ENCODE results near the gene C17orf100. TPM values are rescaled to one million over a fixed set of nuclear protein-coding genes. Genes with fewer than 3 reads are reported as not detected.
A peak's percentile ranks its signal among the peaks of the same experiment; 100 is the strongest.

Gene C17orf100
- total and polyA plus RNA-seq, 2 of the 13 experiments (the other 11 are each of a cell fraction or from before 2014, with no cell fraction given) = 3.6 to 8.7 TPM

DNA sequence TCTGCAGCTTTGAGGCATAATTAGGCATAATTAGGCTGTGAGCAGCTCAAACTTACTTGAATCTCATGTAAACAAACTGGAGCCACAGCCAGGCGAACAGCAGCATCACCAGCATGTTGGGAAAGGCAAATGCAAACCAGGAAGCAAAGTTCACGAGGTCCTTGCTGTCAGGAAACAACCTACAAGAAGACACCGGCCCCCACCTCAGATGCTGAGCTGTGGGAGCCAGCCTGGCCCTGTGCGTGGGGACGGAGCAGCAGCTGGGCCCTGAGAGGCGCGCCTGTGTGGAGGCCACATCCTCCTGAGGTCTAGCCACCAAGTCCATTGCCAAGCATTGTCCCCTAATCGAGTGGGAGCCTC, 49.4 kb downstream of the C17orf100 start (continued):
- TF ChIP-seq, protein P1, sequence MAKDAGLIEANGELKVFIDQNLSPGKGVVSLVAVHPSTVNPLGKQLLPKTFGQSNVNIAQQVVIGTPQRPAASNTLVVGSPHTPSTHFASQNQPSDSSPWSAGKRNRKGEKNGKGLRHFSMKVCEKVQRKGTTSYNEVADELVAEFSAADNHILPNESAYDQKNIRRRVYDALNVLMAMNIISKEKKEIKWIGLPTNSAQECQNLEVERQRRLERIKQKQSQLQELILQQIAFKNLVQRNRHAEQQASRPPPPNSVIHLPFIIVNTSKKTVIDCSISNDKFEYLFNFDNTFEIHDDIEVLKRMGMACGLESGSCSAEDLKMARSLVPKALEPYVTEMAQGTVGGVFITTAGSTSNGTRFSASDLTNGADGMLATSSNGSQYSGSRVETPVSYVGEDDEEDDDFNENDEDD (CRISPR knock-in tag; IDR thresholded peaks at IDR 0.05; ENCODE audit: borderline replicate concordance) = no peak
- TF ChIP-seq IRF2 (CRISPR knock-in tag; IDR thresholded peaks at IDR 0.05) = no peak
- no peak for TF ChIP-seq ZNF558 (CRISPR knock-in tag; IDR thresholded peaks at IDR 0.05; ENCODE audit: borderline replicate concordance)
- no peak for TF ChIP-seq ZNF263 (CRISPR knock-in tag; IDR thresholded peaks at IDR 0.05)
- no peak for TF ChIP-seq KDM2A (CRISPR knock-in tag; IDR thresholded peaks at IDR 0.05; ENCODE audit: borderline replicate concordance, low read depth)
- no peak for TF ChIP-seq ZNF775 (CRISPR knock-in tag; IDR thresholded peaks at IDR 0.05; ENCODE audit: borderline replicate concordance)
- no peak for TF ChIP-seq YEATS2 (CRISPR knock-in tag; IDR thresholded peaks at IDR 0.05; ENCODE audit: borderline replicate concordance)
- peak; percentile 49; the same call in 1 of the 2 replicates for TF ChIP-seq BORCS8-MEF2B (CRISPR knock-in tag; IDR thresholded peaks at IDR 0.05)
- TF ChIP-seq, protein P2, sequence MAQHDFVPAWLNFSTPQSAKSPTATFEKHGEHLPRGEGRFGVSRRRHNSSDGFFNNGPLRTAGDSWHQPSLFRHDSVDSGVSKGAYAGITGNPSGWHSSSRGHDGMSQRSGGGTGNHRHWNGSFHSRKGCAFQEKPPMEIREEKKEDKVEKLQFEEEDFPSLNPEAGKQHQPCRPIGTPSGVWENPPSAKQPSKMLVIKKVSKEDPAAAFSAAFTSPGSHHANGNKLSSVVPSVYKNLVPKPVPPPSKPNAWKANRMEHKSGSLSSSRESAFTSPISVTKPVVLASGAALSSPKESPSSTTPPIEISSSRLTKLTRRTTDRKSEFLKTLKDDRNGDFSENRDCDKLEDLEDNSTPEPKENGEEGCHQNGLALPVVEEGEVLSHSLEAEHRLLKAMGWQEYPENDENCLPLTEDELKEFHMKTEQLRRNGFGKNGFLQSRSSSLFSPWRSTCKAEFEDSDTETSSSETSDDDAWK (CRISPR knock-in tag; IDR thresholded peaks at IDR 0.05) = no peak
- TF ChIP-seq ATRX (CRISPR knock-in tag; IDR thresholded peaks at IDR 0.05; ENCODE audit: borderline replicate concordance) = no peak
- TF ChIP-seq, protein P3, sequence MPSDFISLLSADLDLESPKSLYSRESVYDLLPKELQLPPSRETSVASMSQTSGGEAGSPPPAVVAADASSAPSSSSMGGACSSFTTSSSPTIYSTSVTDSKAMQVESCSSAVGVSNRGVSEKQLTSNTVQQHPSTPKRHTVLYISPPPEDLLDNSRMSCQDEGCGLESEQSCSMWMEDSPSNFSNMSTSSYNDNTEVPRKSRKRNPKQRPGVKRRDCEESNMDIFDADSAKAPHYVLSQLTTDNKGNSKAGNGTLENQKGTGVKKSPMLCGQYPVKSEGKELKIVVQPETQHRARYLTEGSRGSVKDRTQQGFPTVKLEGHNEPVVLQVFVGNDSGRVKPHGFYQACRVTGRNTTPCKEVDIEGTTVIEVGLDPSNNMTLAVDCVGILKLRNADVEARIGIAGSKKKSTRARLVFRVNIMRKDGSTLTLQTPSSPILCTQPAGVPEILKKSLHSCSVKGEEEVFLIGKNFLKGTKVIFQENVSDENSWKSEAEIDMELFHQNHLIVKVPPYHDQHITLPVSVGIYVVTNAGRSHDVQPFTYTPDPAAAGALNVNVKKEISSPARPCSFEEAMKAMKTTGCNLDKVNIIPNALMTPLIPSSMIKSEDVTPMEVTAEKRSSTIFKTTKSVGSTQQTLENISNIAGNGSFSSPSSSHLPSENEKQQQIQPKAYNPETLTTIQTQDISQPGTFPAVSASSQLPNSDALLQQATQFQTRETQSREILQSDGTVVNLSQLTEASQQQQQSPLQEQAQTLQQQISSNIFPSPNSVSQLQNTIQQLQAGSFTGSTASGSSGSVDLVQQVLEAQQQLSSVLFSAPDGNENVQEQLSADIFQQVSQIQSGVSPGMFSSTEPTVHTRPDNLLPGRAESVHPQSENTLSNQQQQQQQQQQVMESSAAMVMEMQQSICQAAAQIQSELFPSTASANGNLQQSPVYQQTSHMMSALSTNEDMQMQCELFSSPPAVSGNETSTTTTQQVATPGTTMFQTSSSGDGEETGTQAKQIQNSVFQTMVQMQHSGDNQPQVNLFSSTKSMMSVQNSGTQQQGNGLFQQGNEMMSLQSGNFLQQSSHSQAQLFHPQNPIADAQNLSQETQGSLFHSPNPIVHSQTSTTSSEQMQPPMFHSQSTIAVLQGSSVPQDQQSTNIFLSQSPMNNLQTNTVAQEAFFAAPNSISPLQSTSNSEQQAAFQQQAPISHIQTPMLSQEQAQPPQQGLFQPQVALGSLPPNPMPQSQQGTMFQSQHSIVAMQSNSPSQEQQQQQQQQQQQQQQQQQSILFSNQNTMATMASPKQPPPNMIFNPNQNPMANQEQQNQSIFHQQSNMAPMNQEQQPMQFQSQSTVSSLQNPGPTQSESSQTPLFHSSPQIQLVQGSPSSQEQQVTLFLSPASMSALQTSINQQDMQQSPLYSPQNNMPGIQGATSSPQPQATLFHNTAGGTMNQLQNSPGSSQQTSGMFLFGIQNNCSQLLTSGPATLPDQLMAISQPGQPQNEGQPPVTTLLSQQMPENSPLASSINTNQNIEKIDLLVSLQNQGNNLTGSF (CRISPR knock-in tag; IDR thresholded peaks at IDR 0.05) = no peak
- no peak for TF ChIP-seq SP4 (CRISPR knock-in tag; IDR thresholded peaks at IDR 0.05)
- TF ChIP-seq, protein P4, sequence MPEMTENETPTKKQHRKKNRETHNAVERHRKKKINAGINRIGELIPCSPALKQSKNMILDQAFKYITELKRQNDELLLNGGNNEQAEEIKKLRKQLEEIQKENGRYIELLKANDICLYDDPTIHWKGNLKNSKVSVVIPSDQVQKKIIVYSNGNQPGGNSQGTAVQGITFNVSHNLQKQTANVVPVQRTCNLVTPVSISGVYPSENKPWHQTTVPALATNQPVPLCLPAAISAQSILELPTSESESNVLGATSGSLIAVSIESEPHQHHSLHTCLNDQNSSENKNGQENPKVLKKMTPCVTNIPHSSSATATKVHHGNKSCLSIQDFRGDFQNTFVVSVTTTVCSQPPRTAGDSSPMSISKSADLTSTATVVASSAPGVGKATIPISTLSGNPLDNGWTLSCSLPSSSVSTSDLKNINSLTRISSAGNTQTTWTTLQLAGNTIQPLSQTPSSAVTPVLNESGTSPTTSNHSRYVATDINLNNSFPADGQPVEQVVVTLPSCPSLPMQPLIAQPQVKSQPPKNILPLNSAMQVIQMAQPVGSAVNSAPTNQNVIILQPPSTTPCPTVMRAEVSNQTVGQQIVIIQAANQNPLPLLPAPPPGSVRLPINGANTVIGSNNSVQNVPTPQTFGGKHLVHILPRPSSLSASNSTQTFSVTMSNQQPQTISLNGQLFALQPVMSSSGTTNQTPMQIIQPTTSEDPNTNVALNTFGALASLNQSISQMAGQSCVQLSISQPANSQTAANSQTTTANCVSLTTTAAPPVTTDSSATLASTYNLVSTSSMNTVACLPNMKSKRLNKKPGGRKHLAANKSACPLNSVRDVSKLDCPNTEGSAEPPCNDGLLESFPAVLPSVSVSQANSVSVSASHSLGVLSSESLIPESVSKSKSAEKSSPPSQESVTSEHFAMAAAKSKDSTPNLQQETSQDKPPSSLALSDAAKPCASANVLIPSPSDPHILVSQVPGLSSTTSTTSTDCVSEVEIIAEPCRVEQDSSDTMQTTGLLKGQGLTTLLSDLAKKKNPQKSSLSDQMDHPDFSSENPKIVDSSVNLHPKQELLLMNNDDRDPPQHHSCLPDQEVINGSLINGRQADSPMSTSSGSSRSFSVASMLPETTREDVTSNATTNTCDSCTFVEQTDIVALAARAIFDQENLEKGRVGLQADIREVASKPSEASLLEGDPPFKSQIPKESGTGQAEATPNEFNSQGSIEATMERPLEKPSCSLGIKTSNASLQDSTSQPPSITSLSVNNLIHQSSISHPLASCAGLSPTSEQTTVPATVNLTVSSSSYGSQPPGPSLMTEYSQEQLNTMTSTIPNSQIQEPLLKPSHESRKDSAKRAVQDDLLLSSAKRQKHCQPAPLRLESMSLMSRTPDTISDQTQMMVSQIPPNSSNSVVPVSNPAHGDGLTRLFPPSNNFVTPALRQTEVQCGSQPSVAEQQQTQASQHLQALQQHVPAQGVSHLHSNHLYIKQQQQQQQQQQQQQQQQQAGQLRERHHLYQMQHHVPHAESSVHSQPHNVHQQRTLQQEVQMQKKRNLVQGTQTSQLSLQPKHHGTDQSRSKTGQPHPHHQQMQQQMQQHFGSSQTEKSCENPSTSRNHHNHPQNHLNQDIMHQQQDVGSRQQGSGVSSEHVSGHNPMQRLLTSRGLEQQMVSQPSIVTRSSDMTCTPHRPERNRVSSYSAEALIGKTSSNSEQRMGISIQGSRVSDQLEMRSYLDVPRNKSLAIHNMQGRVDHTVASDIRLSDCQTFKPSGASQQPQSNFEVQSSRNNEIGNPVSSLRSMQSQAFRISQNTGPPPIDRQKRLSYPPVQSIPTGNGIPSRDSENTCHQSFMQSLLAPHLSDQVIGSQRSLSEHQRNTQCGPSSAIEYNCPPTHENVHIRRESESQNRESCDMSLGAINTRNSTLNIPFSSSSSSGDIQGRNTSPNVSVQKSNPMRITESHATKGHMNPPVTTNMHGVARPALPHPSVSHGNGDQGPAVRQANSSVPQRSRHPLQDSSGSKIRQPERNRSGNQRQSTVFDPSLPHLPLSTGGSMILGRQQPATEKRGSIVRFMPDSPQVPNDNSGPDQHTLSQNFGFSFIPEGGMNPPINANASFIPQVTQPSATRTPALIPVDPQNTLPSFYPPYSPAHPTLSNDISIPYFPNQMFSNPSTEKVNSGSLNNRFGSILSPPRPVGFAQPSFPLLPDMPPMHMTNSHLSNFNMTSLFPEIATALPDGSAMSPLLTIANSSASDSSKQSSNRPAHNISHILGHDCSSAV (CRISPR knock-in tag; IDR thresholded peaks at IDR 0.05; ENCODE audit: borderline replicate concordance) = no peak
- no peak for TF ChIP-seq ZNF20 (CRISPR knock-in tag; IDR thresholded peaks at IDR 0.05)
